ENCODE data around the gene GAB3. TPM values are rescaled to one million over a fixed set of nuclear protein-coding genes. Genes with fewer than 3 reads are reported as not detected.

GAB3 gene
- total and polyA plus RNA-seq, 9 of the 15 experiments (the other 6 are each of a cell fraction or from before 2014, with no cell fraction given), result 16.1 to 31.4 (median 20.2) TPM

DNA sequence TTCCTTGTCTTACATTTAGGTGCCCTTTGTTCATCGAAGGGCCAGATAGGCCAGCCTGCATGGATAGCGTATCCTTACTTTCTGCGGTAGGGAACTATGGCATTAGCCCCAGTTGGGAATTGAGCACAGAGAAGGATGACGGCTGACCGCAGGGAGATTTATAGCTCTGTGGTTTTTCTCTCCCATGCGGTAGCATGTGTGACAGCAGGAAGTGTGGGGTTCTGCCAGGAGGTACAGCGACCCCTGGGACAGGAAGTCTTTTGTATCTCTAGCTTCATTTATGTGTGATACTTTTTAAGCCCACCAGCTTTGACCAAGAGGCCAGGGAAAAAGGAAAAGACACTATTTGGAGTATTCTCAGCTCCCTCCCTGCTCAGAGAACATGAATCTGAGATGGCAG lies 33.1 kb downstream of the GAB3 start (continued):
- TF ChIP-seq, protein P1, sequence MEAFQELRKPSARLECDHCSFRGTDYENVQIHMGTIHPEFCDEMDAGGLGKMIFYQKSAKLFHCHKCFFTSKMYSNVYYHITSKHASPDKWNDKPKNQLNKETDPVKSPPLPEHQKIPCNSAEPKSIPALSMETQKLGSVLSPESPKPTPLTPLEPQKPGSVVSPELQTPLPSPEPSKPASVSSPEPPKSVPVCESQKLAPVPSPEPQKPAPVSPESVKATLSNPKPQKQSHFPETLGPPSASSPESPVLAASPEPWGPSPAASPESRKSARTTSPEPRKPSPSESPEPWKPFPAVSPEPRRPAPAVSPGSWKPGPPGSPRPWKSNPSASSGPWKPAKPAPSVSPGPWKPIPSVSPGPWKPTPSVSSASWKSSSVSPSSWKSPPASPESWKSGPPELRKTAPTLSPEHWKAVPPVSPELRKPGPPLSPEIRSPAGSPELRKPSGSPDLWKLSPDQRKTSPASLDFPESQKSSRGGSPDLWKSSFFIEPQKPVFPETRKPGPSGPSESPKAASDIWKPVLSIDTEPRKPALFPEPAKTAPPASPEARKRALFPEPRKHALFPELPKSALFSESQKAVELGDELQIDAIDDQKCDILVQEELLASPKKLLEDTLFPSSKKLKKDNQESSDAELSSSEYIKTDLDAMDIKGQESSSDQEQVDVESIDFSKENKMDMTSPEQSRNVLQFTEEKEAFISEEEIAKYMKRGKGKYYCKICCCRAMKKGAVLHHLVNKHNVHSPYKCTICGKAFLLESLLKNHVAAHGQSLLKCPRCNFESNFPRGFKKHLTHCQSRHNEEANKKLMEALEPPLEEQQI (IDR thresholded peaks at IDR 0.05), result no peak
- TF ChIP-seq, protein P2, sequence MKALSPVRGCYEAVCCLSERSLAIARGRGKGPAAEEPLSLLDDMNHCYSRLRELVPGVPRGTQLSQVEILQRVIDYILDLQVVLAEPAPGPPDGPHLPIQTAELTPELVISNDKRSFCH (CRISPR knock-in tag; IDR thresholded peaks at IDR 0.05), result no peak
- TF ChIP-seq, protein P2 (tag; IDR thresholded peaks at IDR 0.05), result 0 out of 2 replicates have a peak, but pooled peaks have one; percentile 32
- TF ChIP-seq EP400 (IDR thresholded peaks at IDR 0.05), result peak; percentile 83
- no peak for TF ChIP-seq ZNF699 (CRISPR knock-in tag; IDR thresholded peaks at IDR 0.05; ENCODE audit: insufficient replicate concordance)
- TF ChIP-seq ZNF3 (CRISPR knock-in tag; IDR thresholded peaks at IDR 0.05), result no peak
- no peak for TF ChIP-seq ZNF408 (CRISPR knock-in tag; IDR thresholded peaks at IDR 0.05; ENCODE audit: low read depth)
- no peak for TF ChIP-seq TOE1 (IDR thresholded peaks at IDR 0.05; ENCODE audit: borderline replicate concordance)
- no peak for TF ChIP-seq TOE1 (CRISPR knock-in tag; IDR thresholded peaks at IDR 0.05; ENCODE audit: borderline replicate concordance, low read depth)
- TF ChIP-seq CBFB (CRISPR knock-in tag; IDR thresholded peaks at IDR 0.05), result peak; percentile 99
- no peak for TF ChIP-seq PHB (CRISPR knock-in tag; IDR thresholded peaks at IDR 0.05)
- TF ChIP-seq POLR2AphosphoS2 (IDR thresholded peaks at IDR 0.05; ENCODE audit: low read length), result no peak
- 0 out of 2 replicates have a peak, but pooled peaks have one; percentile 12 for TF ChIP-seq NCOR1 (IDR thresholded peaks at IDR 0.05)
- 0 out of 2 replicates have a peak, but pooled peaks have one; percentile 42 for TF ChIP-seq DMBX1 (CRISPR knock-in tag; IDR thresholded peaks at IDR 0.05; ENCODE audit: borderline replicate concordance)
- TF ChIP-seq MTA1 (IDR thresholded peaks at IDR 0.05; ENCODE audit: borderline replicate concordance), result no peak
- TF ChIP-seq, protein P3, sequence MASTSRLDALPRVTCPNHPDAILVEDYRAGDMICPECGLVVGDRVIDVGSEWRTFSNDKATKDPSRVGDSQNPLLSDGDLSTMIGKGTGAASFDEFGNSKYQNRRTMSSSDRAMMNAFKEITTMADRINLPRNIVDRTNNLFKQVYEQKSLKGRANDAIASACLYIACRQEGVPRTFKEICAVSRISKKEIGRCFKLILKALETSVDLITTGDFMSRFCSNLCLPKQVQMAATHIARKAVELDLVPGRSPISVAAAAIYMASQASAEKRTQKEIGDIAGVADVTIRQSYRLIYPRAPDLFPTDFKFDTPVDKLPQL (IDR thresholded peaks at IDR 0.05; ENCODE audit: extremely low read depth, insufficient read length), result no peak
- peak; percentile 17; the same call in 1 of the 2 replicates for TF ChIP-seq PHF21A (IDR thresholded peaks at IDR 0.05; ENCODE audit: borderline replicate concordance, low read depth)
- TF ChIP-seq, protein P4, sequence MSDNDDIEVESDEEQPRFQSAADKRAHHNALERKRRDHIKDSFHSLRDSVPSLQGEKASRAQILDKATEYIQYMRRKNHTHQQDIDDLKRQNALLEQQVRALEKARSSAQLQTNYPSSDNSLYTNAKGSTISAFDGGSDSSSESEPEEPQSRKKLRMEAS (CRISPR knock-in tag; IDR thresholded peaks at IDR 0.05), result peak; percentile 62
- no peak for TF ChIP-seq SAFB2 (IDR thresholded peaks at IDR 0.05; ENCODE audit: borderline replicate concordance, low read depth, low read length, severe bottlenecking)
- no peak for TF ChIP-seq U2AF1 (optimal IDR thresholded peaks at IDR 0.05; ENCODE audit: low read depth, low read length)
- no peak for TF ChIP-seq CHD2 (IDR thresholded peaks at IDR 0.05; ENCODE audit: low read depth, low read length)
- 0 out of 2 replicates have a peak, but pooled peaks have one; percentile 38 for TF ChIP-seq NBN (IDR thresholded peaks at IDR 0.05; ENCODE audit: low read depth)
- TF ChIP-seq SREBF2 (CRISPR knock-in tag; IDR thresholded peaks at IDR 0.05), result no peak
- TF ChIP-seq GABPB1 (CRISPR knock-in tag; IDR thresholded peaks at IDR 0.05), result peak; percentile 48; the same call in 1 of the 2 replicates
- TF ChIP-seq, protein P5, sequence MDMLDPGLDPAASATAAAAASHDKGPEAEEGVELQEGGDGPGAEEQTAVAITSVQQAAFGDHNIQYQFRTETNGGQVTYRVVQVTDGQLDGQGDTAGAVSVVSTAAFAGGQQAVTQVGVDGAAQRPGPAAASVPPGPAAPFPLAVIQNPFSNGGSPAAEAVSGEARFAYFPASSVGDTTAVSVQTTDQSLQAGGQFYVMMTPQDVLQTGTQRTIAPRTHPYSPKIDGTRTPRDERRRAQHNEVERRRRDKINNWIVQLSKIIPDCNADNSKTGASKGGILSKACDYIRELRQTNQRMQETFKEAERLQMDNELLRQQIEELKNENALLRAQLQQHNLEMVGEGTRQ (CRISPR knock-in tag; IDR thresholded peaks at IDR 0.05), result no peak
- TF ChIP-seq CTBP1 (IDR thresholded peaks at IDR 0.05; ENCODE audit: borderline replicate concordance), result 0 out of 2 replicates have a peak, but pooled peaks have one; percentile 26
- no peak for TF ChIP-seq ZNF324 (CRISPR knock-in tag; IDR thresholded peaks at IDR 0.05)

Data from K562 (cell line).